DMS53 treated with DMSO at 0.1 percent for 48 hours (cell line): ENCODE measurements around the gene NELFA.
"Not testable (repeated sequence)": the region's sequence is repeated elsewhere in the genome, so short reads cannot be mapped to it uniquely, and the experiment has no call there.

Experiments
- DNase-seq: peaks from one replicate; lab custom pipeline; 2025; ENCODE audit not compliant: unreplicated experiment; lab: John Stamatoyannopoulos, UW

NELFA gene

DNA sequence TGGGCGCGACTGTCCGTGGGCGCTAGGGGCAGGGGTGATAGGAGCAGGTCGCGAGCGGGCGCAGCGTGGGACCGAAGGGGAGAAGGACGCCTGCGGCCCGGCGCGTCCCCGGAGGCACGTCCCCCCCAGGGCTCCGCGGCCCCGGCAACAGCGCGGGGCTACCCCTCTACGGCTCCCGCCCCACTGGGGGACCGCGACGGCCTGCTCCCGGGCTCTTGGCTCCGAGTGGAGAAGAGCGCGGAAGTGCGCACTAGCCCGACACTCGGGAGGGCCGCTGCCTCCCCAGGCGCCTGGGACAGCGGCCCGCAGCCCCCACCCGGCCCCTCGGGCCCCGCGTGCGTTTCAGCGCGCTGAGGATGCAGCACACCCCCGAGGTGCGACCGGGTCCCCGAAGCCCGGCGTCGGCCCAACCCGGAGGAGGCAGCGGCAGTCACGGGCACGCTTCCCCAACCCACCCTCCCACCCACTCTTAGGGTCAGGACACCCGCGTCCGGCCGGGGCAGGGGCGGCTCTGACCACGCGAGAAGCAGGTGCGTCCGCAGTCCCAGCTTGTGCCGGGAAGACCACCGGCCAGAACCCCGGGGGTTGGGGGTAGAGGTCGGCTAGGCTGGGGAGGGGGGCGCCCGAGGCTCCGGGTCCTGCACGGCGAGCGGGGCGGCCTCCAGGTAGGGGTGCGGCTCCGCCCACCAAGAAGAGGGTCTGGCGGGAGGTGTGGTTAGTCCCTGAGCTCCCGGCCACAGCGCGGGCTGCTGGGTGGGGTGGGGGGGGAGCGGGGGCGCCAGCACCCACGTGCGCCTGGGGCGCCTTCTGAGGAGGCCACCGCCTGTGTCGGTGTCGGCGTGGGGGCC, 31.8 kb upstream of the NELFA start:
- DNase-seq = no peak

DNA sequence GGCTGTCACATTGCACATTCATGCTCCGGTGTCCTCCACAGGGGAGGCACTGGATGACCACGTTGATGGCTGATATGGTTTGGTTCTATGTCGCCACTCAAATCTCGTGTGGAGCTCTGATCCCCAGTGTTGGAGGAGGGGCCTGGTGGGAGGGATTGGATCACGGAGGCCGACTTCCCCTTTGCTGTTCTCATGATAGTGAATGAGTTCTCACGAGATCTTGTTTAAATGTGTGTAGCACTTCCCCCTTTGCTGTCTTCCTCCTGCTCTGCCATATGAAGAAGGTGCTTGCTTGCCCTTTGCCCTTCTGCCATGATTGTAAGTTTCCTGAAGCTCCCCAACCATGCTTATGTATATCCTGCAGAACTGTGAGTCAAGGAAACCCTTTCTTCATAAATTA, 28.1 kb upstream of the NELFA start:
- no peak for DNase-seq

DNA sequence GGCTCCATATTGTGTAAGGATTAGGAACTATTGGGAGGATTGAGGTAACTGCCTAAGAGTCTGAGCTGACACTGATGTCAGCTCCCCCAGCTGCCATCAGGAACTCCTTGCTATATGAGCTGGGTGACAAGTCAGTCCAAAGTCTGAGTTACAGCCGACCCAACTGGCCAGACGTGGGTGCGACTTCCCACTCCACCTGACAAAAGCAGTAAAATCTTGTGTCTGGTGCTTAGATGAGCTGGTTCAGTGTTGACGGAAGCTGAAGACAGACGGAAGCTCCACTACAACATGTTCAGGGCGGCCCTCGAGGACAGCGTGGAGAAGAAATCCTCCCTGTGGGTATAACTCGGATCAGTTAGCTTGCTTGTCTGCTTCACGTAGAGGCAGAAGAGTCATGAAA, 27.6 kb upstream of the NELFA start:
- DNase-seq = no peak

- not testable (repeated sequence) for DNase-seq
These were observed 22.4 kb upstream of the NELFA start for GRCh38 chr4:2031161-2031560.

- DNase-seq = not testable (repeated sequence)
These were observed 18.3 kb upstream of the NELFA start for GRCh38 chr4:2027120-2027519.

DNA sequence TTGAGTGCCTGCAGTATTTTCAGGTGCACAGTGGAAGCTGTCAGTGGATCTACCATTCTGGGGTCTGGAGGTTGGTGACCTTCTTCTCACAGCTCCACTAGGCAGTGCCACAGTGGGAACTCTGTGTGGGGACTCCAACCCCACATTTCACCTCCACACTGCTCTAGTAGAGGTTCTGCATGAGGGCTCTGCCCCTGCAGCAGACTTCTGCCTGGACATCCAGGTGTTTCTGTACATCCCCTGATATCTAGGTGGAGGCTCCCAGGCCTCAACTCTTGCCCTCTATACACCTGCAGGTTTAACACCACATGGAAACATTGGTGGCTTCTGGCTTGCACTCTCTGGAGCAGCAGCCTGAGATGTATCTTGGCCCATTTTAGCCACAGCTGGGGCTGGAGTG, 17.0 kb upstream of the NELFA start:
- no peak for DNase-seq

- DNase-seq = no peak
These were observed 15.9 kb upstream of the NELFA start for GRCh38 chr4:2024683-2025082.

- DNase-seq = not testable (repeated sequence)
These were observed 12.7 kb upstream of the NELFA start for GRCh38 chr4:2021358-2022018.

- no peak for DNase-seq
These were observed 6.2 kb upstream of the NELFA start for GRCh38 chr4:2015008-2015407.

DNA sequence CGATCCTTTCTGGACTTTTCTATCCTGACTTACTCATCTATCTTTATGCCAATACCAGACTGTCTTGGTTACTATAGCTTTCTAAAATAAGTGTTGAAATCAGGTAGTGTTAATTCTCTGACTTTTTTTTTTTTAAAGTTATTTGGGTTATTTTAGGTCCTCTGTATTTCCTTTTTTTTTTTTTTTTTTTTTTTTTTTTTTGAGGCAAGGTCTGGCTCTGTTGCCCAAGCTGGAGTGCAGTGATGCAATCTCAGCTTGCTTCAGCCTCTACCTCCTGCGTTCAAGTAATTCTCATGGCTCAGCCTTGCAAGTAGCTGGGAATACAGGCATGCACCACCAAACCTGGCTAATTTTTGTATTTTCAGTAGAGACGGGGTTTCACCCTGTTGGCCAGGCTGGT, 2.8 kb upstream of the NELFA start:
- DNase-seq = no peak

GRCh38 chr4:2009651-2010233, 968 bp upstream of the NELFA start:
- DNase-seq = peak; percentile 89

DNA sequence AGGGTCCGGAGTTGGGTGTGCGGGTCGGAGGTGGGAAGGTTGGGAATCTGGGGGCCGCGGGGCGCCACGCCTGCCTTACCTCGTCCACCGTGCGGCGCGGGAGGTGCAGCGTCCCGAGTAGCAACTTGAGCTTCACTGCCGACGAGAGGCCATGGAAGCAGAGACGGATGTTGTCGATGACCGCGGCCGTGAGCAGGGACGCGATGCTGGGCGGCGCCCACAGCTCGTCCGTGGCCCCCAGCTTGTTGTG, 178 bp downstream of the NELFA start:
- no peak for DNase-seq

DNA sequence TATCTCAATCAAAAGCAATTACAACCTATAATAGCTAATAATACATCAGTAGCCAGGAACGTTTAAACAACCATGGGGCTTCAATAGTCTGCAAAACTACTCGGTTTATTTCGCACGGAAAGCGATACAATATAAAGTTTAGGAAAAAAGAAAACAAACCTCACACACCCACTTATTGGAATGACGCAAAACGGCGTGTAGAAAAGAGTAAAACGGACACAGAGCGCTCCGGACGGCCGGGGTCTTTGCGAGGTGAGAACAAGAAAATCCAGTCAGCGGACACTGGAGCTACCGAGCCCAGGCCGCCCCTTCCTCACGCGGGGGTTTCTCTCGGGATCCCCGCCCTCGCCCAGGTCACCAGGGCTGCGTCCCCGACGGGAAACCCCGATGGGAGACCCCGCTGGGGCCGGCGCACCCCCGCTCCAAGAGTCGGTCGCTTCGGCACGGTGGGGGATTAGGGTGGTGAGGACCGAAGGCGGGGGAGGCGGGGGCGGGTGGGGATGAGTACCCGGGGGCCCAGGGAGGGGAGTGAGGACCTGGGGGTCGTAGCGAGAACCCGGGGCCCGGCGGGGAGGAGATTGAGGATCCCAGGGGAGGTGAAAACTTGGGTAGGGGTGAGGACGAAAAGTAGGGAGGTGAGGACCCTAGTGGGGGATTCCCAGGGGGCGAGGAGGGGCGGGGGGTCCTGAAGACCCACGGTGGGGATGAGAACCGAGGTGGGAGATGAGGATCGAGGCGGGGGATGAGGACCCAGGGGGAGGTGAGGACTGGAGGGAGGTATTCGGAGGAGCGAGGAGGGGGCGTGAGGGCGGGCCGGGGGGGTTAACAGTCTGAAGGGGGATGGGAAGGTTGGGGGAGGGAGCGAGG, 737 bp downstream of the NELFA start:
- no peak for DNase-seq

DNA sequence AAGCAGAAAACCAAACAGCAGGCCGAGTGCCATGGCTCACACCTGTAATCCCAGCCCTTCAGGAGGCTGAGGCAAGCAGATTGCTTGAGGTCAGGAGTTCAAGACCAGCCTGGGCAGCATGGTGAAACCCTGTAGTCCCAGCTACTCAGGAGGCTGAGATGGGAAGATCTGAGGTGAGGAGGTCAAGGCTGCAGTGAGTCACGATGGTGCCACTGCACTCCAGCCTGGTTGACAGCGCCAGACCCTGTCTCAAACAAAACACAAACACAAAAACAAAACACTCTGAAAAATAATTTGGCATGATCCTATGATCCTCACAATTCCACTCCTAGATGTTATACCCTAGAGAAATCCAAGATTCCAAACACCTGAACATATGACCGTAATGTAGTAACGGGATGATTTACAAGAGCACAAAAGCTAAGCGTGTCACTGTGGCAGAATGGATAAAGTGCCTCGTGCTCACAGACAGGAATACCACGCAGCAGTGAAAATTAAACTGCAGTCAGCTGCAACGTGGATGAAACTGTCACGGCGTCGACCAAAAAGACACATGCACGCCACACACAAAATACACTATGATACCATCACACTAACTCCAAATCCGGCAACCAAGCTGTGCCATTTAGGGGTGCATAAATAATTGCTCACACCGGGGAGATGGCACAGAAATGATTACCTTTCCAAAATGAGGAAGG, 1.7 kb downstream of the NELFA start:
- no peak for DNase-seq

DNA sequence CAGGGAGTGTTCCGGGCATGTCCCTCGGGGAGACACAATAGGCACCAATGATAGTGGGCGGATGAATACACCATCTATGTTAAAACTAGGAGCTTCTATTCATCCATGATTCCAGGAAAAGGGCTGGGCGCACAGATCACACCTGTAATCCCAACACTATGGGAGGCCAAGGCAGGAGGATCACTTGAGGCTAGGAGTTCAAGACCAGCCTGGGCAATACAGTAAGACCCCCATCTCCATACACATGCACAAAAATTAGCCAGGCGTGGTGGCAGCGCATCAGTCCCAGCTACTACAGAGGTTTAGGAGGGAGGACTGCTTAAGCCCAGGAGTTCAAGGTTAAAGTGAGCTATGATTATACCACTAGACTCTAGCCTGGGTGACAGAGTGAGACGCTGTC, 2.4 kb downstream of the NELFA start:
- DNase-seq = no peak

DNA sequence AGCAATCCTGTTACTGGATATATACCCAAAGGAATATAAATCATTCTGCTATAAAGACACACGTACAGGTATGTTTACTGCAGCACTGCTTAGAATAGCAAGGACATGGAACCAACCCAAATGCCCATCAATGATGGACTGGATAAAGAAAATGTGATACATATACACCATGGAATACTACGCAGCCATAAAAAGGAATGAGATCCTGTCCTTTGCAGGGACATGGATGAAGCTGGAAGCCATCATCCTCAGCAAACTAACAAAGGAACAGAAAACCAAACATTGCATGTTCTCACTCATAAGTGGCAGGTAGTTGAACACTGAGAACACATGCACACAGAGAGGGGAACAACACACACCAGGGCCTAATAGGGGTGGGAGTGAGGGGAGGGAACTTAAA, 5.4 kb downstream of the NELFA start:
- not testable (repeated sequence) for DNase-seq

GRCh38 chr4:1999308-1999707, 9.5 kb downstream of the NELFA start:
- not testable (repeated sequence) for DNase-seq

- peak; percentile 97 for DNase-seq
These were observed 10.5 kb downstream of the NELFA start for GRCh38 chr4:1998296-1998695.

GRCh38 chr4:1997712-1998111, 11.1 kb downstream of the NELFA start:
- DNase-seq = no peak

GRCh38 chr4:1996866-1997611, 11.7 kb downstream of the NELFA start:
- no peak for DNase-seq
